Activated CD8-positive, alpha-beta T cell treated with anti-CD3 and anti-CD28 coated beads for 36 hours (primary cell): ENCODE measurements around the gene CORO7. TPM values are rescaled to one million over a fixed set of nuclear protein-coding genes. Genes with fewer than 3 reads are reported as not detected.

Experiments used
- ATAC-seq: fragments of 200-7000 bp; cut with Tn5 transposase; one replicate; pipeline ENCODE4 v1.10.0; 2021; ENCODE audit warnings: mild to moderate bottlenecking, moderate library complexity
- CTCF ChIA-PET: fragments of 350-600 bp; sonication (Branson Sonifier 250); formaldehyde crosslinking; loops from one replicate; lab custom pipeline; 2021; ENCODE audit warnings: antibody characterized with exemption; lab: Charles Lee
- POLR2A ChIA-PET: fragments of 350-600 bp; sonication (Branson Sonifier 250); formaldehyde crosslinking; loops from one replicate; lab custom pipeline; 2021; ENCODE audit warnings: antibody characterized with exemption; lab: Charles Lee
- DNase-seq: peaks from one replicate; pipeline ENCODE4 v3.0.0-alpha.2; 2020
- H3K27ac Mint-ChIP-seq: one replicate; pipeline ENCODE4 v1.8.0; 2021; ENCODE audit warnings: mild to moderate bottlenecking, mixed read lengths
- H3K27me3 Mint-ChIP-seq: one replicate; pipeline ENCODE4 v1.8.0; 2021; ENCODE audit warnings: mixed read lengths
- H3K36me3 Mint-ChIP-seq: one replicate; pipeline ENCODE4 v1.8.0; 2021; ENCODE audit warnings: low read depth, mixed read lengths
- H3K4me1 Mint-ChIP-seq: one replicate; pipeline ENCODE4 v1.8.0; 2021; ENCODE audit warnings: low read depth, mixed read lengths
- H3K4me3 Mint-ChIP-seq: one replicate; pipeline ENCODE4 v1.8.0; 2021; ENCODE audit warnings: mild to moderate bottlenecking, moderate library complexity, mixed read lengths
- H3K9me3 Mint-ChIP-seq: one replicate; pipeline ENCODE4 v1.8.0; 2021; ENCODE audit warnings: mixed read lengths
- intact Hi-C: fragments of 100-400 bp; cut with micrococcal nuclease; formaldehyde crosslinking; loops from one replicate; pipeline ENCODE4 v1.10.0; 2022
- total RNA-seq, 2 experiments: library from RNA; stranded (reverse); gene quantifications; one replicate each; pipeline ENCODE4 v1.2.3, GENCODE V29; 2021
- TF ChIP-seq, protein P1 (sequence below): fragments of 200-600 bp; IDR thresholded peaks from one replicate; pipeline ENCODE4 v1.8.0; 2022; ENCODE audit warnings: antibody characterized with exemption, mild to moderate bottlenecking

CORO7 gene
- total RNA-seq, 2 experiments from 2014 or later, result 73.3 to 76.6 TPM

DNA sequence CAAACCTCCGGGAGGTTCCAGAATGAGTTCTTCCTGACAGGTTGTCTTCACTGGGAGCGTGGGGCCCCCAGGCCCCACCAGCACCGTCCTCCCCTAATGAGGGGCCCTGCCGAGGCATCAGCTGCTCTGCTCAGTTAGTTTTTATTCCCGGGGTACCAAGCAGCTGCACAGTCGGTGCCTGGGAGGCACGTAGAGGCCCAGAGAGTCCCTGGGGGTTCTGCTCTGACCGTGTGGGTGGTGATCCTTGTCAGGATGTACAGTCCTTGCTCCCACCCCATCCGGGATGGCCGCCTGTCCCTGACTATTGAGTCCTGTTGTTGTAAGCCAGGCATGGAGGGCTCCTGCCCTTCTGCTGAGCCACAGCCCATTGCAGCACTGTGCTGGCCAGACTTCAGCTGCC is 39.6 kb upstream of the CORO7 start:
- DNase-seq, result no peak
- H3K36me3 Mint-ChIP-seq, result peaks cover 46% of the 10 kb centered on the region
- ATAC-seq, result no peak
- ChIA-PET POLR2A (interaction anchor here (1.4 to 3.2 kb wide), 2 partner anchors 11 to 54 kb away, joined by 3 to 16 read pairs; no protein-coding TSS in a partner anchor), CTCF (no interaction called here)
- TF ChIP-seq, protein P1, sequence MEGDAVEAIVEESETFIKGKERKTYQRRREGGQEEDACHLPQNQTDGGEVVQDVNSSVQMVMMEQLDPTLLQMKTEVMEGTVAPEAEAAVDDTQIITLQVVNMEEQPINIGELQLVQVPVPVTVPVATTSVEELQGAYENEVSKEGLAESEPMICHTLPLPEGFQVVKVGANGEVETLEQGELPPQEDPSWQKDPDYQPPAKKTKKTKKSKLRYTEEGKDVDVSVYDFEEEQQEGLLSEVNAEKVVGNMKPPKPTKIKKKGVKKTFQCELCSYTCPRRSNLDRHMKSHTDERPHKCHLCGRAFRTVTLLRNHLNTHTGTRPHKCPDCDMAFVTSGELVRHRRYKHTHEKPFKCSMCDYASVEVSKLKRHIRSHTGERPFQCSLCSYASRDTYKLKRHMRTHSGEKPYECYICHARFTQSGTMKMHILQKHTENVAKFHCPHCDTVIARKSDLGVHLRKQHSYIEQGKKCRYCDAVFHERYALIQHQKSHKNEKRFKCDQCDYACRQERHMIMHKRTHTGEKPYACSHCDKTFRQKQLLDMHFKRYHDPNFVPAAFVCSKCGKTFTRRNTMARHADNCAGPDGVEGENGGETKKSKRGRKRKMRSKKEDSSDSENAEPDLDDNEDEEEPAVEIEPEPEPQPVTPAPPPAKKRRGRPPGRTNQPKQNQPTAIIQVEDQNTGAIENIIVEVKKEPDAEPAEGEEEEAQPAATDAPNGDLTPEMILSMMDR, result no peak
- H3K4me1 Mint-ChIP-seq, result peaks cover 5% of the 10 kb centered on the region
- no peaks in the 10 kb centered on the region for H3K9me3 Mint-ChIP-seq
- H3K4me3 Mint-ChIP-seq, result no peak overlapping the region
- H3K27ac Mint-ChIP-seq, result no peak overlapping the region
- intact Hi-C loops, result no loop called here
- no peaks in the 10 kb centered on the region for H3K27me3 Mint-ChIP-seq

DNA sequence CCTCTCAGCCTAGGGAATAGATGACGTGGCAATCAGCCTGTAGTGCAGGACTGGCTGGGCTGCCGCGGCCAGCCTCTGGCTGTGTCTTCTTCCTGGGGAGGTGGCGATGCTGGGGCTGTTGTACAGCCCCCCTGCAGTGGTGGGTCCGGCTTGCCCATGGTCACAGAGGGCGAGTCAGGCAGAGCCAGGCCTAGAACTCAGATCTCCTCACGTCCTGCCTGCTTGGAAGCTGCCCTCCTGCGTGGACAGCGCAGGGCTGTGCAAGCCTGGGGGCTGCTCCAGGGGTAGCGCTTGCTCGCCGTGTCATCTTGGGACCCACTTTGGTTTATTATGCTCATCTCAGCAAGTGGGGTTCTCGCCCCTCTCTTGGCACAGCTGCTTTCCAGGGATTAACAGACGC is 38.7 kb upstream of the CORO7 start:
- Mint-ChIP-seq H3K4me1 (peaks cover 5% of the 10 kb centered on the region), H3K27ac (no peak overlapping the region), H3K4me3 (no peak overlapping the region), H3K36me3 (peaks cover 49% of the 10 kb centered on the region), H3K27me3 (no peaks in the 10 kb centered on the region), H3K9me3 (no peaks in the 10 kb centered on the region)
- no peak for ATAC-seq
- DNase-seq, result no peak
- TF ChIP-seq, protein P1, result no peak
- CTCF ChIA-PET, result no interaction called here
- POLR2A ChIA-PET, result interaction anchor here (1.4 to 3.2 kb wide), 2 partner anchors 12 to 53 kb away, joined by 3 to 16 read pairs; no protein-coding TSS in a partner anchor
- intact Hi-C loops, result no loop called here

DNA sequence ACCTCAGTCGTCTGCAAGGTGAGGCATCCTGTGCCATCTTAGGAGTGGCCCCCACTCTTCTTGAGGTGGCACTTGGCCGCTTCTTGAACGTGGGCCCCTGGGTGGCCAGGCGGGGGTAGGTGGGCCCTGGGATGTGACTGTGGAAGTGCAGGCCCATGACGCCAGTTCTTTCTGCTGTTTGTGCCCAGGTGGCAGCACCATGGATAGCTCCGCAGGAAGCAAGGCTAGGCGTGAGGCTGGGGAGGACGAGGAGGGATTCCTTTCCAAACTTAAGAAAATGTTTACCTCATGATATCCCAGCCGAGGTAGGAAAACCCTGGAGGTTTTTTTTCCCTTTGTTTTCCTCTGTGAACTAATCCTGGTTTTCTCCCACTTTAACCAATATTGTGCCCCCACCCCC is 38.2 kb upstream of the CORO7 start:
- TF ChIP-seq, protein P1, result no peak
- Mint-ChIP-seq H3K27ac (no peak overlapping the region), H3K27me3 (no peaks in the 10 kb centered on the region), H3K4me3 (no peak overlapping the region), H3K9me3 (no peaks in the 10 kb centered on the region), H3K4me1 (peaks cover 5% of the 10 kb centered on the region), H3K36me3 (peaks cover 50% of the 10 kb centered on the region)
- ATAC-seq, result no peak
- no peak for DNase-seq
- CTCF ChIA-PET, result no interaction called here
- POLR2A ChIA-PET, result interaction anchor here (1.4 kb wide), 1 partner anchor 53 kb away, joined by 3 read pairs; no protein-coding TSS in a partner anchor
- intact Hi-C loops, result no loop called here

DNA sequence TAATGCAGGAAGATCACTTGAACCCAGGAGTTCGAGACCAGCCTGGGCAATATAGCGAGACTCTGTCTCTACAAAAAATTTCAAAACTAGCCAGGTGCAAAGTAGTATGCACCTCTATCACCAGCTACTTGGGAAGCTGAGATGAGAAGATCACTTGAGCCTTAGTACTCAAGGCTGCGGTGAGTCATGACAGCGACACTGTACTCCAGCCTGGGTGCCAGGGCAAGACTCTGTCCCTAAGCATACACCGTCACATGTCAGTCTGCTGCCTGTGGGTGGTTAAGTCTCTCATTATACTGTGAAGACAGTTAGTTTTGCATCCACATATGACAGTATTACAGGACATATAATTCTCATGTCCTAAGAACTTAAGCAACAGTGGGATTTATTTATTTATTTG is 36.3 kb upstream of the CORO7 start:
- peaks cover 53% of the 10 kb centered on the region for H3K36me3 Mint-ChIP-seq
- H3K27me3 Mint-ChIP-seq, result no peaks in the 10 kb centered on the region
- H3K9me3 Mint-ChIP-seq, result no peaks in the 10 kb centered on the region
- POLR2A ChIA-PET, result no interaction called here
- intact Hi-C loops, result no loop called here
- H3K4me1 Mint-ChIP-seq, result no peaks in the 10 kb centered on the region
- CTCF ChIA-PET, result interaction anchor here (0.6 to 1.2 kb wide), 2 partner anchors 50 to 197 kb away, joined by 3 to 4 read pairs; no protein-coding TSS in a partner anchor
- TF ChIP-seq, protein P1, result no peak
- no peak for ATAC-seq
- no peak overlapping the region for H3K27ac Mint-ChIP-seq
- DNase-seq, result no peak
- no peak overlapping the region for H3K4me3 Mint-ChIP-seq

DNA sequence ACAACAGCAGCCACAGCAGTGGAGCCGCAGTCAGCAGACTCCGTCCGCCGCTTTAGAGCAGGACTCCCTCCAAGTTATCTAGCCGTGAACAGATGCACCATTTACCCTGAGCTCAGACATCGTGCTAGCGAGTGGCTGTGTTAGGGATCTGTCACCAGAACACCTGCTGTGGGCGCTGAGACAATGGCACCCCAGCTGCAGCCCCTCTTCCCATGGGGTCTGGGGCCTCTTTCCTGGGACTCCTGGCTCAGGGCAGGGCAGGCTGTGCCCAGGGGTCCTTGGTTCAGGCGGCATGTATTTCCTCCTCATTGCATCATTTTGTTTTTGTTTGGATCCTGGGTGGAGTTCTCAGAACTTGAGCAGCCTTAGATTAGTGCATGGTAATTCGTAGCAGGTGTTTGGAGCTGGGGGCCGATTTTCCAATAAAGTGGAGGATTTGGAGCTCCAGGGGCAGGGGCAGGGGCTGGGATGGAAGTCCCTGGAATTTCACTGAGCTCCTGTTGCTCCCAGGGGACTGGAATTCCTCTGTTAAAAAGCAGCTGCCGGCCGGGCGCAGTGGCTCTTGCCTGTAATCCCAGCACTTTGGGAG is 34.6 kb upstream of the CORO7 start:
- DNase-seq (no peak), ATAC-seq (no peak)
- intact Hi-C loops, result no loop called here
- ChIA-PET CTCF (interaction anchor here (0.6 to 1.6 kb wide), 5 partner anchors 14 to 804 kb away, joined by 3 to 4 read pairs (median 3); no protein-coding TSS in a partner anchor), POLR2A (interaction anchor here (1.4 kb wide), 1 partner anchor 10 kb away, joined by 4 read pairs; no protein-coding TSS in a partner anchor)
- H3K36me3 Mint-ChIP-seq, result peaks cover 58% of the 10 kb centered on the region
- no peaks in the 10 kb centered on the region for H3K9me3 Mint-ChIP-seq
- no peak overlapping the region for H3K27ac Mint-ChIP-seq
- H3K4me3 Mint-ChIP-seq, result no peak overlapping the region
- TF ChIP-seq, protein P1, result no peak
- no peaks in the 10 kb centered on the region for H3K27me3 Mint-ChIP-seq
- H3K4me1 Mint-ChIP-seq, result no peaks in the 10 kb centered on the region
